Neural cell (in vitro differentiated cells): Measurements from ENCODE around the gene DUSP2. TPM values are rescaled to one million over a fixed set of nuclear protein-coding genes. Genes with fewer than 3 reads are reported as not detected.
A peak's percentile ranks its signal among the peaks of the same experiment; 100 is the strongest.

Experiments used
- H2AFZ ChIP-seq: fragments of 200-600, 300-800 bp; sonication (generic), shearing (Covaris generic); 2 replicates; pipeline ENCODE4 v1.6.0; 2014; ENCODE audit warnings: low read depth, mild to moderate bottlenecking, antibody characterized with exemption, low read length, moderate library complexity
- H3F3A ChIP-seq: fragments of 200-600 bp; shearing (Covaris generic); 2 replicates; pipeline ENCODE4 v1.6.1; 2016; ENCODE audit warnings: mild to moderate bottlenecking, moderate library complexity, mixed read lengths, antibody characterized with exemption, low read length; ENCODE audit not compliant: insufficient read depth, poor library complexity, severe bottlenecking
- H3K27ac ChIP-seq: fragments of 200-600, 300-800 bp; sonication (generic), shearing (Covaris generic); 2 replicates; pipeline ENCODE4 v1.5.1; 2014; ENCODE audit warnings: mild to moderate bottlenecking, low read length, moderate library complexity
- H3K27me3 ChIP-seq: fragments of 300-800, 200-600 bp; sonication (generic), shearing (Covaris generic); 2 replicates; pipeline ENCODE4 v1.6.0; 2014; ENCODE audit warnings: mild to moderate bottlenecking, low read depth, low read length, moderate library complexity; ENCODE audit not compliant: insufficient read depth
- H3K36me3 ChIP-seq: fragments of 300-800, 200-600 bp; sonication (generic), shearing (Covaris generic); 2 replicates; pipeline ENCODE4 v1.5.1; 2014; ENCODE audit warnings: mild to moderate bottlenecking, antibody characterized with exemption, low read length, moderate library complexity; ENCODE audit not compliant: insufficient read depth
- H3K4me2 ChIP-seq: fragments of 300-800, 200-600 bp; sonication (generic), shearing (Covaris generic); 2 replicates; pipeline ENCODE4 v1.6.0; 2014; ENCODE audit warnings: mild to moderate bottlenecking, low read length
- H3K4me3 ChIP-seq: fragments of 300-800, 200-600 bp; sonication (generic), shearing (Covaris generic); 2 replicates; pipeline ENCODE4 v1.5.1; 2014; ENCODE audit warnings: mild to moderate bottlenecking, low read length, moderate library complexity
- H3K79me2 ChIP-seq: fragments of 200-600 bp; shearing (Covaris generic); replicated peaks from 2 replicates; pipeline ENCODE4 v1.6.0; 2014; ENCODE audit warnings: mild to moderate bottlenecking, low read length, moderate library complexity; ENCODE audit not compliant: insufficient read depth
- H3K9ac ChIP-seq: fragments of 300-800, 200-600 bp; sonication (generic), shearing (Covaris generic); 2 replicates; pipeline ENCODE4 v1.6.1; 2016; ENCODE audit warnings: mild to moderate bottlenecking, low read length, mixed read lengths
- H3K9me2 ChIP-seq: fragments of 200-600 bp; shearing (Covaris generic); 2 replicates; pipeline ENCODE4 v1.6.1; 2016; ENCODE audit warnings: mild to moderate bottlenecking, low read length, mixed read lengths; ENCODE audit not compliant: insufficient read depth
- H3K9me3 ChIP-seq: fragments of 200-600, 300-800 bp; sonication (generic), shearing (Covaris generic); 2 replicates; pipeline ENCODE4 v1.6.1; 2016; ENCODE audit warnings: mild to moderate bottlenecking, mixed run types, low read length, moderate library complexity, mixed read lengths
- H4K20me1 ChIP-seq: fragments of 200-600 bp; shearing (Covaris generic); 2 replicates; pipeline ENCODE4 v1.6.1; 2016; ENCODE audit warnings: mild to moderate bottlenecking, mixed run types; ENCODE audit not compliant: insufficient read depth
- EP300 ChIP-seq: fragments of 450-650 bp; conservative IDR thresholded peaks from 2 replicates; pipeline ENCODE4 v1.6.1; 2014; ENCODE audit warnings: antibody characterized with exemption, mild to moderate bottlenecking, moderate library complexity; ENCODE audit not compliant: poor library complexity, severe bottlenecking
- EZH2 ChIP-seq: fragments of 200-600, 300-800 bp; shearing (Covaris generic), sonication (generic); IDR thresholded peaks from 2 replicates; pipeline ENCODE4 v1.6.1; 2014; ENCODE audit warnings: antibody characterized with exemption, low read length, borderline replicate concordance, mild to moderate bottlenecking; ENCODE audit not compliant: insufficient read depth, poor library complexity, severe bottlenecking
- MXI1 ChIP-seq: fragments of 450-650 bp; conservative IDR thresholded peaks from 2 replicates; pipeline ENCODE4 v1.6.1; 2014; ENCODE audit warnings: antibody characterized with exemption, mild to moderate bottlenecking; ENCODE audit not compliant: poor library complexity, severe bottlenecking
- POLR2AphosphoS5 ChIP-seq: IDR thresholded peaks from 2 replicates; pipeline ENCODE4 v1.6.1; 2012
- RAD21 ChIP-seq: fragments of 450-650 bp; conservative IDR thresholded peaks from 2 replicates; pipeline ENCODE4 v1.6.1; 2014; ENCODE audit warnings: antibody characterized with exemption, mild to moderate bottlenecking, moderate library complexity
- SMC3 ChIP-seq: fragments of 450-650 bp; conservative IDR thresholded peaks from 2 replicates; pipeline ENCODE4 v1.6.1; 2014; ENCODE audit warnings: antibody characterized with exemption, mild to moderate bottlenecking, moderate library complexity; ENCODE audit not compliant: poor library complexity
- TAF1 ChIP-seq: IDR thresholded peaks from 2 replicates; pipeline ENCODE4 v1.6.1; 2012; ENCODE audit warnings: low read depth
- polyA minus RNA-seq: library from RNA; depleted of rRNA, polyadenylated mRNA; stranded (reverse); fragments of >200 nt; gene quantifications from 2 replicates; pipeline ENCODE4 v1.2.3, GENCODE V29; 2014
- polyA plus RNA-seq: library from polyadenylated mRNA; depleted of rRNA; stranded (reverse); fragments of >200 nt; gene quantifications from 2 replicates; pipeline ENCODE4 v1.2.3, GENCODE V29; 2014
- TF ChIP-seq, protein P1 (sequence below): fragments of 450-650 bp; IDR thresholded peaks from 2 replicates; pipeline ENCODE4 v1.5.1; 2014; ENCODE audit warnings: antibody characterized with exemption, mild to moderate bottlenecking, moderate library complexity; ENCODE audit not compliant: poor library complexity, severe bottlenecking
- TF ChIP-seq, protein P2 (sequence below): IDR thresholded peaks from 2 replicates; pipeline ENCODE4 v1.6.1; 2012; ENCODE audit warnings: borderline replicate concordance

DUSP2 gene, protein sequence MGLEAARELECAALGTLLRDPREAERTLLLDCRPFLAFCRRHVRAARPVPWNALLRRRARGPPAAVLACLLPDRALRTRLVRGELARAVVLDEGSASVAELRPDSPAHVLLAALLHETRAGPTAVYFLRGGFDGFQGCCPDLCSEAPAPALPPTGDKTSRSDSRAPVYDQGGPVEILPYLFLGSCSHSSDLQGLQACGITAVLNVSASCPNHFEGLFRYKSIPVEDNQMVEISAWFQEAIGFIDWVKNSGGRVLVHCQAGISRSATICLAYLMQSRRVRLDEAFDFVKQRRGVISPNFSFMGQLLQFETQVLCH
- 1.5 and 2.1 TPM in 2 replicates for polyA plus RNA-seq
- polyA minus RNA-seq = 1.7 and 2.2 TPM in 2 replicates

DNA sequence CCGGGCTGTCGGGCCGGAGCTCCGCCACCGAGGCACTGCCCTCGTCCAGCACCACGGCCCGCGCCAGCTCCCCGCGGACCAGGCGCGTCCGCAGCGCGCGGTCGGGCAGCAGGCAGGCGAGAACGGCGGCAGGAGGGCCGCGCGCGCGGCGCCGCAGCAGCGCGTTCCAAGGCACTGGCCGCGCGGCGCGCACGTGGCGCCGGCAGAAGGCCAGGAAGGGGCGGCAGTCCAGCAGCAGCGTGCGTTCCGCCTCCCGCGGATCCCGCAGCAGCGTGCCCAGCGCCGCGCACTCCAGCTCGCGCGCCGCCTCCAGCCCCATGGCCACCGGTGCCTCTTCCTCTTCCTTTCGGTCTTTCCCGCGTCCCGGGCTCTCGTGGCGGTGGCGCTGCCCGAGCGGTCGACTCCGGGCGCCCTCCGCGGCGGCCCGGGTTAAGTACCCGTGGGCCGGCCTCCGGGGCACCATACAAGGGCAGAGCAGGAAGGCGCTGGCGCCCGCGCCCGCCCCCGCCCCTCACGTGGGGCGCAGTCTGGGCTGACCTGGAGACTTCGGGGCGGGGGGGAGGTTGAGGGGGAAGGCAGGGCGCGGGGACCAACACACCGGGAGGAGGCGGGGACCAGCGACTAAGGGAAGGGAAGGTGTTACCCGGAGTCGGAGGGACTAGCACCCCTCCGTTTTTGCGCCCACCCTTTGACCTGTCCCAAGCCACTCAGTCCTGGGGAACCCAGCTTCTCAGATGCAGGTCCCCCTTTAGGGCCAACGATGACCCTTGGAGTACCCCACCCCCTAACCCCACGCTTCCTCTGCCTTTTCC lies at the start of gene DUSP2:
Gene DUSP2, minus strand, starts transcription at position 405 of the 812 bp plus-strand sequence. Its CDS starts 86 bp downstream, at position 319.
- peaks cover 31% of the 10 kb centered on the region for H3K27me3 ChIP-seq
- H3K4me2 ChIP-seq = peak within 1 kb of the TSS; percentile 30
- peak within 1 kb of the TSS; percentile 34 for H3K9ac ChIP-seq
- H2AFZ ChIP-seq = no peak within 1 kb of the TSS
- no peaks in the 10 kb centered on the region for H3K36me3 ChIP-seq
- H3K9me3 ChIP-seq = no peaks in the 10 kb centered on the region
- H3F3A ChIP-seq = no peaks in the 10 kb centered on the region
- H4K20me1 ChIP-seq = no peaks in the 10 kb centered on the region
- H3K27ac ChIP-seq = no peak within 1 kb of the TSS
- no peaks in the 10 kb centered on the region for H3K9me2 ChIP-seq
- no peaks in the 10 kb centered on the region for H3K79me2 ChIP-seq
- TF ChIP-seq EP300 (peak; percentile 23), SMC3 (no peak), RAD21 (no peak), MXI1 (peak; percentile 93), TAF1 (no peak), EZH2 (no peak), POLR2AphosphoS5 (no peak)
- TF ChIP-seq, protein P1, sequence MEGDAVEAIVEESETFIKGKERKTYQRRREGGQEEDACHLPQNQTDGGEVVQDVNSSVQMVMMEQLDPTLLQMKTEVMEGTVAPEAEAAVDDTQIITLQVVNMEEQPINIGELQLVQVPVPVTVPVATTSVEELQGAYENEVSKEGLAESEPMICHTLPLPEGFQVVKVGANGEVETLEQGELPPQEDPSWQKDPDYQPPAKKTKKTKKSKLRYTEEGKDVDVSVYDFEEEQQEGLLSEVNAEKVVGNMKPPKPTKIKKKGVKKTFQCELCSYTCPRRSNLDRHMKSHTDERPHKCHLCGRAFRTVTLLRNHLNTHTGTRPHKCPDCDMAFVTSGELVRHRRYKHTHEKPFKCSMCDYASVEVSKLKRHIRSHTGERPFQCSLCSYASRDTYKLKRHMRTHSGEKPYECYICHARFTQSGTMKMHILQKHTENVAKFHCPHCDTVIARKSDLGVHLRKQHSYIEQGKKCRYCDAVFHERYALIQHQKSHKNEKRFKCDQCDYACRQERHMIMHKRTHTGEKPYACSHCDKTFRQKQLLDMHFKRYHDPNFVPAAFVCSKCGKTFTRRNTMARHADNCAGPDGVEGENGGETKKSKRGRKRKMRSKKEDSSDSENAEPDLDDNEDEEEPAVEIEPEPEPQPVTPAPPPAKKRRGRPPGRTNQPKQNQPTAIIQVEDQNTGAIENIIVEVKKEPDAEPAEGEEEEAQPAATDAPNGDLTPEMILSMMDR = peak; percentile 26
- TF ChIP-seq, protein P2, sequence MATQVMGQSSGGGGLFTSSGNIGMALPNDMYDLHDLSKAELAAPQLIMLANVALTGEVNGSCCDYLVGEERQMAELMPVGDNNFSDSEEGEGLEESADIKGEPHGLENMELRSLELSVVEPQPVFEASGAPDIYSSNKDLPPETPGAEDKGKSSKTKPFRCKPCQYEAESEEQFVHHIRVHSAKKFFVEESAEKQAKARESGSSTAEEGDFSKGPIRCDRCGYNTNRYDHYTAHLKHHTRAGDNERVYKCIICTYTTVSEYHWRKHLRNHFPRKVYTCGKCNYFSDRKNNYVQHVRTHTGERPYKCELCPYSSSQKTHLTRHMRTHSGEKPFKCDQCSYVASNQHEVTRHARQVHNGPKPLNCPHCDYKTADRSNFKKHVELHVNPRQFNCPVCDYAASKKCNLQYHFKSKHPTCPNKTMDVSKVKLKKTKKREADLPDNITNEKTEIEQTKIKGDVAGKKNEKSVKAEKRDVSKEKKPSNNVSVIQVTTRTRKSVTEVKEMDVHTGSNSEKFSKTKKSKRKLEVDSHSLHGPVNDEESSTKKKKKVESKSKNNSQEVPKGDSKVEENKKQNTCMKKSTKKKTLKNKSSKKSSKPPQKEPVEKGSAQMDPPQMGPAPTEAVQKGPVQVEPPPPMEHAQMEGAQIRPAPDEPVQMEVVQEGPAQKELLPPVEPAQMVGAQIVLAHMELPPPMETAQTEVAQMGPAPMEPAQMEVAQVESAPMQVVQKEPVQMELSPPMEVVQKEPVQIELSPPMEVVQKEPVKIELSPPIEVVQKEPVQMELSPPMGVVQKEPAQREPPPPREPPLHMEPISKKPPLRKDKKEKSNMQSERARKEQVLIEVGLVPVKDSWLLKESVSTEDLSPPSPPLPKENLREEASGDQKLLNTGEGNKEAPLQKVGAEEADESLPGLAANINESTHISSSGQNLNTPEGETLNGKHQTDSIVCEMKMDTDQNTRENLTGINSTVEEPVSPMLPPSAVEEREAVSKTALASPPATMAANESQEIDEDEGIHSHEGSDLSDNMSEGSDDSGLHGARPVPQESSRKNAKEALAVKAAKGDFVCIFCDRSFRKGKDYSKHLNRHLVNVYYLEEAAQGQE = no peak
- peak within 1 kb of the TSS; percentile 68 for H3K4me3 ChIP-seq

DNA sequence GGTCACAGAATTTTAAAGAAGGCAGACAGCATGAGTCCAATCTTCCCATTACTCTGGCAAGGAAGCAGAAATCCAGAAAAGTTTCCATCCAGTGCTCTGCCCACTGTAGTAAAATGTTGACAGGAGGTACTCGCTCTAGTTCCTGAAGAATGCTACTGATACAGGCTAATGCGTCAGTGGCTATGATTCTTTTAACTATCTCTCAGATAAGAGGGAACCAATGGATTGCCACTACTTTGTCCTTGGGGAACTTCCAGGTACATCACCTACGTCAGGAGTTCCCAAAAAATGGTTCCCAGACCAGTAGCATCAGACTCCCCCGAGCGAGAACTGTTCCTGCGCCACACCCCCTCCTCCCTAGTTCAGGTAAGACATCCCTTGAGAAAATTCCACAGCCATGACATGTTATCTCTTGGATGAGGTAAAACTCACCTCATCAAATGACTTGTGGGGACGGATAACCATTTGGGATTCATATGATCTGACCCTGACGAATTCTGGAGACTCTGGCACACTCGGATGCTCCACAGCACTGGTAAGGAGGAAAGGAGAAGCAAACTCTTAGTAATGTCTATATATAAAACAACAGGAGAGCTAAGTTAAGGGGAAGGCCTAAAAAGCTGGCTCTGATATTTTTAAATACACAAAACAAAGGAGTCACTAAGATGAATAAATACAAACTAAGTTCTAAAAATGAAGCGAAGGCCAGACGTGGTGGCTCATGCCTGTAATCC lies 46.9 kb upstream of the DUSP2 start:
- H3K36me3 ChIP-seq = peaks cover 8% of the 10 kb centered on the region
- no peak overlapping the region for H3K4me2 ChIP-seq
- H4K20me1 ChIP-seq = no peaks in the 10 kb centered on the region
- H3K79me2 ChIP-seq = no peaks in the 10 kb centered on the region
- H3K9ac ChIP-seq = no peak overlapping the region
- H2AFZ ChIP-seq = no peak overlapping the region
- H3K9me2 ChIP-seq = no peaks in the 10 kb centered on the region
- TF ChIP-seq RAD21 = no peak
- TF ChIP-seq MXI1 = no peak
- TF ChIP-seq POLR2AphosphoS5 = no peak
- TF ChIP-seq, protein P2 = no peak
- TF ChIP-seq EP300 = no peak
- TF ChIP-seq TAF1 = no peak
- TF ChIP-seq, protein P1 = no peak
- H3K27ac ChIP-seq = no peak overlapping the region
- H3F3A ChIP-seq = no peaks in the 10 kb centered on the region
- H3K27me3 ChIP-seq = no peaks in the 10 kb centered on the region
- H3K4me3 ChIP-seq = no peak overlapping the region
- no peaks in the 10 kb centered on the region for H3K9me3 ChIP-seq
